Neural crest cell (in vitro differentiated cells): ENCODE measurements around the gene SLX1B. TPM values are rescaled to one million over a fixed set of nuclear protein-coding genes. Genes with fewer than 3 reads are reported as not detected.
A peak's percentile ranks its signal among the peaks of the same experiment; 100 is the strongest.
"Not testable (repeated sequence)": the region's sequence is repeated elsewhere in the genome, so short reads cannot be mapped to it uniquely, and the experiment has no call there.

ENCODE experiments used
- DNase-seq: peaks from one replicate; pipeline ENCODE4 v3.0.0; 2021; ENCODE audit warnings: low read depth, mixed read lengths, low spot score
- H3K27ac Mint-ChIP-seq: one replicate; pipeline ENCODE4 v1.8.0; 2021; ENCODE audit warnings: mild to moderate bottlenecking, mixed read lengths; ENCODE audit not compliant: unreplicated experiment
- H3K27me3 Mint-ChIP-seq: 2 replicates; pipeline ENCODE4 v1.8.0; 2021; ENCODE audit warnings: low read depth, mild to moderate bottlenecking, mixed read lengths
- H3K36me3 Mint-ChIP-seq: 2 replicates; pipeline ENCODE4 v1.8.0; 2021; ENCODE audit warnings: low read depth, mild to moderate bottlenecking, mixed read lengths
- H3K4me1 Mint-ChIP-seq: 2 replicates; pipeline ENCODE4 v1.8.0; 2021; ENCODE audit warnings: mixed read lengths
- H3K4me3 Mint-ChIP-seq: one replicate; pipeline ENCODE4 v1.8.0; 2021; ENCODE audit warnings: mild to moderate bottlenecking, mixed read lengths
- H3K9me3 Mint-ChIP-seq: 2 replicates; pipeline ENCODE4 v1.8.0; 2021; ENCODE audit warnings: mixed read lengths
- long read RNA-seq: library from polyadenylated mRNA; unstranded; transcript quantifications from one replicate; pipeline ENCODE4 v2.0.0, GENCODE V29; 2020
- total RNA-seq: library from RNA; stranded (reverse); gene quantifications from 2 replicates; pipeline ENCODE4 v1.2.1, GENCODE V29; 2021

The SLX1B gene
- 43.1 and 67.3 TPM in 2 replicates for total RNA-seq
- long read RNA-seq, transcript SLX1B-201 (6 exons, 1,165 nt) = major isoform, 10 of 10 reads
- long read RNA-seq, partial matches to known transcripts = 0 of 10 reads
- long read RNA-seq, other reads (novel, unspliced or antisense) = 0 of 10 reads

GRCh38 chr16:29454269-29454668 is at the start of gene SLX1B, which contains the start of gene BOLA2:
SLX1B (plus strand) TSS chr16:29454533.
BOLA2 (minus strand) TSS chr16:29454351; CDS start chr16:29454253, 98 bp downstream.
- H3K27me3 Mint-ChIP-seq, H3K4me3 Mint-ChIP-seq, H3K9me3 Mint-ChIP-seq, H3K27ac Mint-ChIP-seq, H3K36me3 Mint-ChIP-seq, DNase-seq, H3K4me1 Mint-ChIP-seq: not testable (repeated sequence)

- not testable (repeated sequence) for H3K27me3 Mint-ChIP-seq, H3K36me3 Mint-ChIP-seq, H3K9me3 Mint-ChIP-seq, DNase-seq, H3K4me1 Mint-ChIP-seq, H3K27ac Mint-ChIP-seq, H3K4me3 Mint-ChIP-seq
Observed at GRCh38 chr16:29405249-29405648, 49.1 kb upstream of the SLX1B start.

- not testable (repeated sequence) for DNase-seq, H3K9me3 Mint-ChIP-seq, H3K4me3 Mint-ChIP-seq, H3K36me3 Mint-ChIP-seq, H3K27ac Mint-ChIP-seq, H3K27me3 Mint-ChIP-seq, H3K4me1 Mint-ChIP-seq
Observed at GRCh38 chr16:29423587-29423986, 30.7 kb upstream of the SLX1B start.

GRCh38 chr16:29425390-29425789 is 28.9 kb upstream of the SLX1B start:
- H3K27ac Mint-ChIP-seq, H3K9me3 Mint-ChIP-seq, H3K27me3 Mint-ChIP-seq, H3K36me3 Mint-ChIP-seq, H3K4me3 Mint-ChIP-seq, H3K4me1 Mint-ChIP-seq, DNase-seq: not testable (repeated sequence)

GRCh38 chr16:29453754-29454153 is 579 bp upstream of the SLX1B start:
- H3K9me3 Mint-ChIP-seq = not testable (repeated sequence)

GRCh38 chr16:29454828-29455227 is 495 bp downstream of the SLX1B start:
- not testable (repeated sequence) for H3K27me3 Mint-ChIP-seq, H3K4me1 Mint-ChIP-seq, H3K9me3 Mint-ChIP-seq, H3K27ac Mint-ChIP-seq, DNase-seq, H3K4me3 Mint-ChIP-seq, H3K36me3 Mint-ChIP-seq

More at GRCh38 chr16:29453754-29454153, 579 bp upstream of the SLX1B start:
- not testable (repeated sequence) for H3K27ac Mint-ChIP-seq, H3K4me1 Mint-ChIP-seq, H3K4me3 Mint-ChIP-seq, DNase-seq, H3K36me3 Mint-ChIP-seq, H3K27me3 Mint-ChIP-seq

- not testable (repeated sequence) for DNase-seq, H3K4me1 Mint-ChIP-seq, H3K36me3 Mint-ChIP-seq, H3K27ac Mint-ChIP-seq, H3K27me3 Mint-ChIP-seq, H3K9me3 Mint-ChIP-seq, H3K4me3 Mint-ChIP-seq
Observed at GRCh38 chr16:29457660-29458059, 3.3 kb downstream of the SLX1B start.

GRCh38 chr16:29459706-29460646 is 5.6 kb downstream of the SLX1B start, which contains the start of gene SULT1A4:
SULT1A4 (plus strand) TSS chr16:29459913; CDS start chr16:29461386, 1,473 bp downstream.
- not testable (repeated sequence) for H3K36me3 Mint-ChIP-seq, H3K9me3 Mint-ChIP-seq, H3K4me3 Mint-ChIP-seq, H3K4me1 Mint-ChIP-seq, DNase-seq, H3K27ac Mint-ChIP-seq, H3K27me3 Mint-ChIP-seq

- H3K27me3 Mint-ChIP-seq, H3K4me1 Mint-ChIP-seq, H3K4me3 Mint-ChIP-seq, H3K36me3 Mint-ChIP-seq, DNase-seq, H3K9me3 Mint-ChIP-seq, H3K27ac Mint-ChIP-seq: not testable (repeated sequence)
Observed at GRCh38 chr16:29460647-29461030, 6.3 kb downstream of the SLX1B start.

- not testable (repeated sequence) for H3K27ac Mint-ChIP-seq, H3K36me3 Mint-ChIP-seq, H3K9me3 Mint-ChIP-seq, H3K4me1 Mint-ChIP-seq, H3K27me3 Mint-ChIP-seq, H3K4me3 Mint-ChIP-seq, DNase-seq
Observed at GRCh38 chr16:29465985-29466824, 11.9 kb downstream of the SLX1B start.

- H3K9me3 Mint-ChIP-seq, H3K27me3 Mint-ChIP-seq, H3K27ac Mint-ChIP-seq, H3K4me3 Mint-ChIP-seq, H3K4me1 Mint-ChIP-seq, DNase-seq, H3K36me3 Mint-ChIP-seq: not testable (repeated sequence)
Observed at GRCh38 chr16:29466904-29467303, 12.6 kb downstream of the SLX1B start.

GRCh38 chr16:29467654-29468366 is 13.5 kb downstream of the SLX1B start:
- not testable (repeated sequence) for DNase-seq, H3K27ac Mint-ChIP-seq, H3K36me3 Mint-ChIP-seq, H3K9me3 Mint-ChIP-seq, H3K4me1 Mint-ChIP-seq, H3K4me3 Mint-ChIP-seq, H3K27me3 Mint-ChIP-seq

- not testable (repeated sequence) for H3K4me3 Mint-ChIP-seq, H3K4me1 Mint-ChIP-seq, H3K9me3 Mint-ChIP-seq, H3K27ac Mint-ChIP-seq, H3K36me3 Mint-ChIP-seq, H3K27me3 Mint-ChIP-seq
- peak; percentile 1 for DNase-seq
Observed at GRCh38 chr16:29469660-29470059, 15.3 kb downstream of the SLX1B start.
